K562 (cell line): ENCODE data around the gene TP53TG5. TPM values are rescaled to one million over a fixed set of nuclear protein-coding genes. Genes with fewer than 3 reads are reported as not detected.

Source experiments
- BMI1 ChIP-seq: fragments of 150-350 bp; IDR thresholded peaks from 2 replicates; pipeline ENCODE4 v1.6.1; 2014; ENCODE audit warnings: low read length
- BRCA1 ChIP-seq, 2 experiments: fragments of 450-650 bp in 1 of 2; sonication (generic) in 1 of 2; formaldehyde crosslinking in 1 of 2; IDR thresholded peaks; 2 replicates each; pipeline versions ENCODE4 v1.5.0 to v1.6.1; 2017 to 2020; ENCODE audit warnings: mild to moderate bottlenecking in 1 of 2, missing genetic modification reagents in 1 of 2
- BRF1 ChIP-seq: IDR thresholded peaks from 3 replicates; pipeline ENCODE4 v1.6.1; 2011; ENCODE audit warnings: borderline replicate concordance, mild to moderate bottlenecking; ENCODE audit not compliant: insufficient read length; ENCODE audit errors: extremely low read depth
- CEBPB ChIP-seq: fragments of 450-650 bp; IDR thresholded peaks from 2 replicates; pipeline ENCODE4 v1.6.1; 2016; ENCODE audit warnings: missing genetic modification characterization, missing compliant biosample characterization
- MYBL2 ChIP-seq, 2 experiments: fragments of 450-650 bp in 1 of 2; sonication (generic) in 1 of 2; formaldehyde crosslinking in 1 of 2; IDR thresholded peaks; 2 replicates each; pipeline versions ENCODE4 v1.6.1 to v1.8.1; 2017 to 2022; ENCODE audit warnings: borderline replicate concordance in 1 of 2, inconsistent platforms in 1 of 2, low read depth in 1 of 2, mild to moderate bottlenecking in 1 of 2, missing genetic modification reagents in 1 of 2, moderate library complexity in 1 of 2
- RBBP5 ChIP-seq: fragments of 200-600 bp; sonication (generic); IDR thresholded peaks from 2 replicates; pipeline ENCODE4 v1.6.1; 2012; ENCODE audit warnings: borderline replicate concordance, mild to moderate bottlenecking, low read length, control low read depth, inconsistent platforms; ENCODE audit not compliant: insufficient read depth, poor library complexity, severe bottlenecking
- TAF15 ChIP-seq: fragments of 200-400 bp; formaldehyde crosslinking; IDR thresholded peaks from 2 replicates; pipeline ENCODE4 v1.6.1; 2017; ENCODE audit warnings: mild to moderate bottlenecking, low read depth, low read length, moderate library complexity
- TCF3 ChIP-seq: sonication (generic); formaldehyde crosslinking; IDR thresholded peaks from 2 replicates; pipeline ENCODE4 v1.4.0; 2020; ENCODE audit warnings: mild to moderate bottlenecking, missing genetic modification reagents
- polyA plus RNA-seq, 8 experiments: library from polyadenylated mRNA; depleted of rRNA in 4 of 8; stranded (reverse) in 5 of 8; unstranded in 3 of 8; fragments of >200 nt; fragmentation: Nextera tagmentation in 2 of 8; fragmentation: Illumina TruSeq in 1 of 8; extraction: Ambion mirVana in 2 of 8; extraction: Trizol in 1 of 8; gene quantifications; 2 replicates each; pipeline versions ENCODE4 v1.2.1 to v1.2.3, GENCODE V29; 2011 to 2014; ENCODE audit warnings: inconsistent platforms in 1 of 8, missing spikeins in 1 of 8
- total RNA-seq, 7 experiments: library from RNA; depleted of rRNA in 6 of 7; stranded (reverse); fragments of >200 nt in 6 of 7; fragmentation: Illumina TruSeq in 2 of 7; extraction: Trizol in 2 of 7; gene quantifications; 2 replicates each; pipeline versions ENCODE4 v1.2.1 to v1.2.3, GENCODE V29; 2011 to 2021; ENCODE audit warnings: low replicate concordance in 1 of 7
- TF ChIP-seq, protein P1 (sequence below): sonication (generic); formaldehyde crosslinking; IDR thresholded peaks from 2 replicates; pipeline ENCODE4 v1.8.0; 2022; ENCODE audit warnings: missing genetic modification reagents, mild to moderate bottlenecking, borderline replicate concordance
- TF ChIP-seq, protein P2 (sequence below): sonication (generic); formaldehyde crosslinking; IDR thresholded peaks from 2 replicates; pipeline ENCODE4 v1.4.0; 2020; ENCODE audit warnings: mild to moderate bottlenecking, missing genetic modification reagents
- TF ChIP-seq, protein P3 (sequence below), 2 experiments: fragments of 450-650 bp; formaldehyde crosslinking in 1 of 2; IDR thresholded peaks; 2 replicates each; pipeline versions ENCODE4 v1.4.0 to v1.6.1; 2014 to 2020; ENCODE audit warnings: mild to moderate bottlenecking in 2 of 2, borderline replicate concordance in 1 of 2, low read depth in 1 of 2

The TP53TG5 gene
- total and polyA plus RNA-seq, 9 of the 15 experiments (the other 6 are each of a cell fraction or from before 2014, with no cell fraction given), result 0.04 to 0.05 (median 0.04) TPM; not detected in 6

DNA sequence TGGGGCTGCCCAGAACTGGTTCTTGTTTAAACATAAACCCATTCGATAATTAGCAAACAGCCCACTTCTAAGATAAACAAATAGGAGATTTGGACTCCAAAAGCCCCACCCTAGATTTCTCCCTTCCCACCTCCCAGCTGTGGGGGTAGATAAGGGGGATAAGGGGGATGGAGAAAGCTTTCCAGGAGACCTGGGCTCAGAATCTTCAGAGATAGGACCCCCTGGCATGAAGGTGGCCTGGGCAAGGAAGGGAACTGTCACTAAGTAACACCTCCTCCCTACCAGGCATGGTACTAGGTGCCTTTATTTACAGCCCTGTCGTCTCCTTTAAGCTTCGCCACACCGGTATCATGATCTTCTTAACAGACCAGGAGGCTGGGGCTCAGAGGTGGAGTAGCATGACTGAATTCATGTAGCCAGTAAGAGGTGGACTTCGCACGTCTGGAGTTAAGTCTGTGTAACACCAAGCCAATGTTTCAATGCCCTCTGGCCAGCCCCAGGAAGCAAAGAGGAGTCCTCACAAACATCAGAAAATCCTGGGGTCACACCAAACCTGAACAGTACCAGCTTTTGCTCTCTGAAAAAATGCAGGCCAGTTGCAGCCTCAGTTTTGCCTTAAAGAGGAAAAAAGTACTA, 34.5 kb downstream of the TP53TG5 start (continued):
- TF ChIP-seq, protein P1, sequence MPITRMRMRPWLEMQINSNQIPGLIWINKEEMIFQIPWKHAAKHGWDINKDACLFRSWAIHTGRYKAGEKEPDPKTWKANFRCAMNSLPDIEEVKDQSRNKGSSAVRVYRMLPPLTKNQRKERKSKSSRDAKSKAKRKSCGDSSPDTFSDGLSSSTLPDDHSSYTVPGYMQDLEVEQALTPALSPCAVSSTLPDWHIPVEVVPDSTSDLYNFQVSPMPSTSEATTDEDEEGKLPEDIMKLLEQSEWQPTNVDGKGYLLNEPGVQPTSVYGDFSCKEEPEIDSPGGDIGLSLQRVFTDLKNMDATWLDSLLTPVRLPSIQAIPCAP (CRISPR knock-in tag), result no peak
- TF ChIP-seq TCF3 (CRISPR knock-in tag) (peak; percentile 56), BMI1 (no peak), BRF1 (no peak), MYBL2 (IDR thresholded peaks at IDR 0.05; ENCODE audit: low read depth) (peak; percentile 30; the same call in 1 of the 2 replicates), MYBL2 (CRISPR knock-in tag; IDR thresholded peaks at IDR 0.05; ENCODE audit: borderline replicate concordance) (no peak), CEBPB (tag) (no peak), BRCA1 (IDR thresholded peaks at IDR 0.05) (no peak), BRCA1 (CRISPR knock-in tag; IDR thresholded peaks at IDR 0.05) (no peak), TAF15 (no peak), RBBP5 (no peak)
- TF ChIP-seq, protein P2, sequence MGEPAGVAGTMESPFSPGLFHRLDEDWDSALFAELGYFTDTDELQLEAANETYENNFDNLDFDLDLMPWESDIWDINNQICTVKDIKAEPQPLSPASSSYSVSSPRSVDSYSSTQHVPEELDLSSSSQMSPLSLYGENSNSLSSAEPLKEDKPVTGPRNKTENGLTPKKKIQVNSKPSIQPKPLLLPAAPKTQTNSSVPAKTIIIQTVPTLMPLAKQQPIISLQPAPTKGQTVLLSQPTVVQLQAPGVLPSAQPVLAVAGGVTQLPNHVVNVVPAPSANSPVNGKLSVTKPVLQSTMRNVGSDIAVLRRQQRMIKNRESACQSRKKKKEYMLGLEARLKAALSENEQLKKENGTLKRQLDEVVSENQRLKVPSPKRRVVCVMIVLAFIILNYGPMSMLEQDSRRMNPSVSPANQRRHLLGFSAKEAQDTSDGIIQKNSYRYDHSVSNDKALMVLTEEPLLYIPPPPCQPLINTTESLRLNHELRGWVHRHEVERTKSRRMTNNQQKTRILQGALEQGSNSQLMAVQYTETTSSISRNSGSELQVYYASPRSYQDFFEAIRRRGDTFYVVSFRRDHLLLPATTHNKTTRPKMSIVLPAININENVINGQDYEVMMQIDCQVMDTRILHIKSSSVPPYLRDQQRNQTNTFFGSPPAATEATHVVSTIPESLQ (CRISPR knock-in tag), result no peak
- TF ChIP-seq, protein P3, sequence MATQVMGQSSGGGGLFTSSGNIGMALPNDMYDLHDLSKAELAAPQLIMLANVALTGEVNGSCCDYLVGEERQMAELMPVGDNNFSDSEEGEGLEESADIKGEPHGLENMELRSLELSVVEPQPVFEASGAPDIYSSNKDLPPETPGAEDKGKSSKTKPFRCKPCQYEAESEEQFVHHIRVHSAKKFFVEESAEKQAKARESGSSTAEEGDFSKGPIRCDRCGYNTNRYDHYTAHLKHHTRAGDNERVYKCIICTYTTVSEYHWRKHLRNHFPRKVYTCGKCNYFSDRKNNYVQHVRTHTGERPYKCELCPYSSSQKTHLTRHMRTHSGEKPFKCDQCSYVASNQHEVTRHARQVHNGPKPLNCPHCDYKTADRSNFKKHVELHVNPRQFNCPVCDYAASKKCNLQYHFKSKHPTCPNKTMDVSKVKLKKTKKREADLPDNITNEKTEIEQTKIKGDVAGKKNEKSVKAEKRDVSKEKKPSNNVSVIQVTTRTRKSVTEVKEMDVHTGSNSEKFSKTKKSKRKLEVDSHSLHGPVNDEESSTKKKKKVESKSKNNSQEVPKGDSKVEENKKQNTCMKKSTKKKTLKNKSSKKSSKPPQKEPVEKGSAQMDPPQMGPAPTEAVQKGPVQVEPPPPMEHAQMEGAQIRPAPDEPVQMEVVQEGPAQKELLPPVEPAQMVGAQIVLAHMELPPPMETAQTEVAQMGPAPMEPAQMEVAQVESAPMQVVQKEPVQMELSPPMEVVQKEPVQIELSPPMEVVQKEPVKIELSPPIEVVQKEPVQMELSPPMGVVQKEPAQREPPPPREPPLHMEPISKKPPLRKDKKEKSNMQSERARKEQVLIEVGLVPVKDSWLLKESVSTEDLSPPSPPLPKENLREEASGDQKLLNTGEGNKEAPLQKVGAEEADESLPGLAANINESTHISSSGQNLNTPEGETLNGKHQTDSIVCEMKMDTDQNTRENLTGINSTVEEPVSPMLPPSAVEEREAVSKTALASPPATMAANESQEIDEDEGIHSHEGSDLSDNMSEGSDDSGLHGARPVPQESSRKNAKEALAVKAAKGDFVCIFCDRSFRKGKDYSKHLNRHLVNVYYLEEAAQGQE (IDR thresholded peaks at IDR 0.05; ENCODE audit: borderline replicate concordance), result peak; percentile 73; the same call in 1 of the 2 replicates
- TF ChIP-seq, protein P3 (CRISPR knock-in tag; IDR thresholded peaks at IDR 0.05; ENCODE audit: low read depth), result no peak
